ENCODE measurements around the gene FXYD3. TPM values are rescaled to one million over a fixed set of nuclear protein-coding genes. Genes with fewer than 3 reads are reported as not detected.

FXYD3 gene
- polyA plus RNA-seq, 1 of the 3 experiments (the other 2 are of a cell fraction): not detected

DNA sequence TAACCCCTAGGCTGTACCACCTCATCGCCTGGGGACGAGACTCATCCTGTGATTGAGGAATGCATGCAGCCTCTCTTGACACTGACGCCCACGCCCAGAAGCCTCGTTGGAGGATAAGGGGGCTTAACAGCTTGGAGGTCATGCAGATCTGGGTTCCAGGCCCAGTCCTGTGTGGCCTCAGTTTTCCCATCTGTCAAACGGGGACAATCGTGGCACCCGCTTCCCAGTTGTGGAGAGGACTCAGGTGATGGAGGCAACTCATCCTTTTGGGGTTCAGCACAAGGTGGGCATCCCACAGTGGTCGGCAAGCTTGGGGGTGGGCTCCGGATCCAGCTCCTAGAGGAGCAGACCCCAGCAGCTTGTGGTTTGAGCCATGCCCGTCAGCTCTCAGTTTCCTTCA is 20.6 kb downstream of the FXYD3 start:
- ChIA-PET CTCF (interaction anchor here (0.5 to 5.4 kb wide), 28 partner anchors 9 to 498 kb away, joined by 3 to 66 read pairs (median 5); partner anchors contain the start of genes FXYD3 and USF2), POLR2A (no interaction called here)
- DNase-seq: no peak
- H3K79me2 ChIP-seq (ENCODE audit: insufficient read depth): no peaks in the 10 kb centered on the region
- no peak overlapping the region for H2AFZ ChIP-seq (ENCODE audit: low read depth)
- no peaks in the 10 kb centered on the region for H3K9me3 ChIP-seq
- H3K4me3 ChIP-seq (ENCODE audit: low read depth in 2 of 2, low read length in 1 of 2): no peak overlapping the region
- WGBS (ENCODE audit: low lambda C conversion rate): 67% methylated on average over 5 of the region's 11 CpGs
- TF ChIP-seq RFX5 (IDR thresholded peaks at IDR 0.05; ENCODE audit: low read length) (no peak), MAX (IDR thresholded peaks at IDR 0.05; ENCODE audit: low read depth) (no peak), GABPA (IDR thresholded peaks at IDR 0.05; ENCODE audit: low read depth) (no peak), MXI1 (IDR thresholded peaks at IDR 0.05; ENCODE audit: low read depth, low read length) (no peak), TEAD4 (IDR thresholded peaks at IDR 0.05; ENCODE audit: borderline replicate concordance, insufficient read depth) (no peak), USF2 (IDR thresholded peaks at IDR 0.05; ENCODE audit: borderline replicate concordance, low read depth, low read length) (no peak), JUND (IDR thresholded peaks at IDR 0.05) (no peak), FOXJ3 (CRISPR knock-in tag; IDR thresholded peaks at IDR 0.05) (no peak), GATA2 (CRISPR knock-in tag; IDR thresholded peaks at IDR 0.05) (no peak), ELF1 (IDR thresholded peaks at IDR 0.05) (no peak), PBX3 (IDR thresholded peaks at IDR 0.05) (no peak), EP300 (IDR thresholded peaks at IDR 0.05; ENCODE audit: borderline replicate concordance in 1 of 2, low read depth in 1 of 2, low read length in 1 of 2) (no peak), NFIC (IDR thresholded peaks at IDR 0.05; ENCODE audit: borderline replicate concordance) (no peak), SIN3A (IDR thresholded peaks at IDR 0.05; ENCODE audit: borderline replicate concordance, low read depth, low read length) (no peak), RAD21 (IDR thresholded peaks at IDR 0.05; ENCODE audit: low read length) (no peak), MEF2A (IDR thresholded peaks at IDR 0.05; ENCODE audit: borderline replicate concordance, low read depth) (no peak), REST (IDR thresholded peaks at IDR 0.05; ENCODE audit: low read depth, low read length) (no peak)
- no peak overlapping the region for H3K27ac ChIP-seq (ENCODE audit: low read depth in 2 of 2, low read length in 1 of 2)
- no peak overlapping the region for H3K4me2 ChIP-seq
- no peaks in the 10 kb centered on the region for H3K9me2 ChIP-seq
- no peaks in the 10 kb centered on the region for H4K20me1 ChIP-seq (ENCODE audit: insufficient read depth)
- no peaks in the 10 kb centered on the region for H3F3A ChIP-seq (replicated peaks; ENCODE audit: insufficient read depth)
- H3K36me3 ChIP-seq (replicated peaks in 1 of 2; ENCODE audit: control insufficient read depth in 1 of 2, insufficient read depth in 2 of 2, low read length in 1 of 2): no peaks in the 10 kb centered on the region
- no peak overlapping the region for H3K9ac ChIP-seq
- peaks cover 15% of the 10 kb centered on the region; the same call in 1 of the 2 replicates for H3K27me3 ChIP-seq (ENCODE audit: insufficient read depth)
- peaks cover 0 to 12% of the 10 kb centered on the region in 2 experiments; a peak in 2 of 4 replicates for H3K4me1 ChIP-seq (ENCODE audit: control insufficient read depth in 1 of 2, insufficient read depth in 2 of 2, low read depth in 1 of 2, low read length in 1 of 2)

All from SK-N-SH (cell line).